Progenitor cell of endocrine pancreas (in vitro differentiated cells): Measurements from ENCODE around the gene SMOC2. TPM values are rescaled to one million over a fixed set of nuclear protein-coding genes. Genes with fewer than 3 reads are reported as not detected.
"Not testable (repeated sequence)": the region's sequence is repeated elsewhere in the genome, so short reads cannot be mapped to it uniquely, and the experiment has no call there.

Source experiments
- DNase-seq: peaks from one replicate; pipeline ENCODE4 v3.0.0; 2021; ENCODE audit warnings: low spot score; ENCODE audit not compliant: unreplicated experiment
- H3K27ac Mint-ChIP-seq: 2 replicates; pipeline ENCODE4 v1.8.0; 2021; ENCODE audit warnings: mild to moderate bottlenecking, moderate library complexity, mixed read lengths
- H3K27me3 Mint-ChIP-seq: 2 replicates; pipeline ENCODE4 v1.8.0; 2021; ENCODE audit warnings: mixed read lengths
- H3K36me3 Mint-ChIP-seq: 2 replicates; pipeline ENCODE4 v1.8.0; 2022; ENCODE audit warnings: mixed read lengths; ENCODE audit not compliant: insufficient read depth
- H3K4me1 Mint-ChIP-seq: 2 replicates; pipeline ENCODE4 v1.8.0; 2021; ENCODE audit warnings: low read depth, mixed read lengths
- H3K4me3 Mint-ChIP-seq: 2 replicates; pipeline ENCODE4 v1.8.0; 2021; ENCODE audit warnings: low read depth, mild to moderate bottlenecking, moderate library complexity, mixed read lengths
- H3K9me3 Mint-ChIP-seq: 2 replicates; pipeline ENCODE4 v1.8.0; 2021; ENCODE audit warnings: low read depth, mixed read lengths
- CTCF ChIP-seq: fragments of 200-600 bp; sonication (generic); IDR thresholded peaks from one replicate; pipeline ENCODE4 v1.5.0; 2021; ENCODE audit warnings: antibody characterized with exemption, mild to moderate bottlenecking; ENCODE audit not compliant: unreplicated experiment
- total RNA-seq: library from RNA; stranded (reverse); gene quantifications from 2 replicates; pipeline ENCODE4 v1.2.1, GENCODE V29; 2021

Gene SMOC2
- total RNA-seq, 1 donor from 2014 or later, result 5.9 TPM

- Mint-ChIP-seq H3K36me3 (no peaks in the 10 kb centered on the region), H3K9me3 (no peaks in the 10 kb centered on the region), H3K27ac (no peak overlapping the region), H3K4me1 (no peaks in the 10 kb centered on the region), H3K27me3 (peaks cover 29% of the 10 kb centered on the region), H3K4me3 (no peak overlapping the region)
- no peak for TF ChIP-seq CTCF
- no peak for DNase-seq
Measured at GRCh38 chr6:168537540-168537884, 96.5 kb downstream of the SMOC2 start.

GRCh38 chr6:168538188-168538891 lies 97.4 kb downstream of the SMOC2 start:
- H3K9me3 Mint-ChIP-seq, H3K27ac Mint-ChIP-seq, H3K4me3 Mint-ChIP-seq: not testable (repeated sequence)

GRCh38 chr6:168538892-168539811 lies 98.2 kb downstream of the SMOC2 start:
- Mint-ChIP-seq H3K4me3 (no peak overlapping the region), H3K9me3 (no peaks in the 10 kb centered on the region), H3K27ac (no peak overlapping the region), H3K36me3 (no peaks in the 10 kb centered on the region), H3K4me1 (no peaks in the 10 kb centered on the region), H3K27me3 (peaks cover 34% of the 10 kb centered on the region)
- no peak for DNase-seq
- TF ChIP-seq CTCF, result no peak

More at GRCh38 chr6:168538188-168538891, 97.4 kb downstream of the SMOC2 start:
- not testable (repeated sequence) for H3K4me1 Mint-ChIP-seq, H3K36me3 Mint-ChIP-seq, DNase-seq
- H3K27me3 Mint-ChIP-seq, result peaks cover 34% of the 10 kb centered on the region

- no peak for DNase-seq
- no peak overlapping the region for H3K27ac Mint-ChIP-seq
- no peaks in the 10 kb centered on the region for H3K9me3 Mint-ChIP-seq
- H3K4me3 Mint-ChIP-seq, result no peak overlapping the region
- peaks cover 34% of the 10 kb centered on the region for H3K27me3 Mint-ChIP-seq
- H3K36me3 Mint-ChIP-seq, result no peaks in the 10 kb centered on the region
- TF ChIP-seq CTCF, result no peak
- H3K4me1 Mint-ChIP-seq, result no peaks in the 10 kb centered on the region
Measured at GRCh38 chr6:168540713-168541291, 99.8 kb downstream of the SMOC2 start.

GRCh38 chr6:168541307-168541706 lies 100.3 kb downstream of the SMOC2 start:
- H3K4me1 Mint-ChIP-seq, result no peaks in the 10 kb centered on the region
- peaks cover 34% of the 10 kb centered on the region for H3K27me3 Mint-ChIP-seq
- H3K9me3 Mint-ChIP-seq, result no peaks in the 10 kb centered on the region

More at GRCh38 chr6:168541307-168541706, 100.3 kb downstream of the SMOC2 start:
- no peak overlapping the region for H3K4me3 Mint-ChIP-seq
- no peak for DNase-seq
- no peak for TF ChIP-seq CTCF
- H3K27ac Mint-ChIP-seq, result no peak overlapping the region
- H3K36me3 Mint-ChIP-seq, result no peaks in the 10 kb centered on the region
